ENCODE data around the gene ZNF275.

- TF ChIP-seq CTCF (IDR thresholded peaks at IDR 0.05; ENCODE audit: insufficient read depth, low read depth, low read length): no peak
- TF ChIP-seq EZH2 (IDR thresholded peaks at IDR 0.05; ENCODE audit: insufficient read depth, low read length): no peak
These were observed 27.3 kb upstream of the ZNF275 start for GRCh38 chrX:153306527-153307115.

All from astrocyte (in vitro differentiated cells and primary cell).